K562 (cell line): Measurements from ENCODE around the gene TOR3A. TPM values are rescaled to one million over a fixed set of nuclear protein-coding genes. Genes with fewer than 3 reads are reported as not detected.

ENCODE experiments used
- CREM ChIP-seq: IDR thresholded peaks from 2 replicates; pipeline ENCODE4 v1.6.1; 2014; ENCODE audit warnings: antibody characterized with exemption, low read depth
- CXXC5 ChIP-seq: fragments of 250-450 bp; sonication (Bioruptor Pico); IDR thresholded peaks from 2 replicates; pipeline ENCODE4 v1.8.0; 2022; ENCODE audit warnings: inconsistent platforms, mild to moderate bottlenecking, moderate library complexity
- HEY1 ChIP-seq: fragments of 250-450 bp; sonication (Bioruptor Pico); IDR thresholded peaks from 2 replicates; pipeline ENCODE4 v1.5.0; 2020; ENCODE audit warnings: mild to moderate bottlenecking, moderate library complexity, borderline replicate concordance
- JUN ChIP-seq, 2 experiments: sonication (generic) in 1 of 2; formaldehyde crosslinking in 1 of 2; IDR thresholded peaks; 2 replicates each; pipeline versions ENCODE4 v1.6.1 to v1.8.0; 2012 to 2022; ENCODE audit warnings: borderline replicate concordance in 2 of 2, mild to moderate bottlenecking in 2 of 2, improper control_type of control experiment in 1 of 2, low read depth in 1 of 2, low read length in 1 of 2, missing genetic modification reagents in 1 of 2
- MAZ ChIP-seq, 2 experiments: fragments of 450-650 bp in 1 of 2; sonication (generic) in 1 of 2; formaldehyde crosslinking; IDR thresholded peaks in 1 of 2; conservative IDR thresholded peaks in 1 of 2; 2 replicates each; pipeline versions ENCODE4 v1.4.0 to v1.5.0; 2020; ENCODE audit warnings: mild to moderate bottlenecking in 1 of 2, missing genetic modification reagents in 1 of 2
- MYC ChIP-seq, 2 experiments: fragments of 250-450 bp in 1 of 2; sonication (Bioruptor Pico) in 1 of 2; IDR thresholded peaks; 2 replicates each; pipeline versions ENCODE4 v1.5.1 to v1.6.1; 2012 to 2021; ENCODE audit warnings: low read depth in 2 of 2, borderline replicate concordance in 1 of 2, improper control_type of control experiment in 1 of 2, low read length in 1 of 2, mild to moderate bottlenecking in 1 of 2, moderate library complexity in 1 of 2
- NFATC3 ChIP-seq: fragments of 450-650 bp; IDR thresholded peaks from 2 replicates; pipeline ENCODE4 v1.6.1; 2017; ENCODE audit warnings: mild to moderate bottlenecking
- NFE2 ChIP-seq: IDR thresholded peaks from 2 replicates; pipeline ENCODE4 v1.6.1; 2014; ENCODE audit warnings: antibody characterized with exemption, low read depth
- SETDB1 ChIP-seq: IDR thresholded peaks from one replicate; pipeline ENCODE4 v1.6.1; 2012; ENCODE audit warnings: low read length, control low read depth, inconsistent platforms
- TBP ChIP-seq: optimal IDR thresholded peaks from 2 replicates; pipeline ENCODE3; 2011; ENCODE audit warnings: low read depth, low read length, improper control_type of control experiment
- ZNF282 ChIP-seq: sonication (generic); formaldehyde crosslinking; IDR thresholded peaks from 2 replicates; pipeline ENCODE4 v1.8.1; 2023; ENCODE audit warnings: missing genetic modification reagents
- ZNF316 ChIP-seq: fragments of 450-650 bp; IDR thresholded peaks from 2 replicates; pipeline ENCODE4 v1.6.1; 2016
- ZNF431 ChIP-seq: sonication (generic); formaldehyde crosslinking; IDR thresholded peaks from 2 replicates; pipeline ENCODE4 v1.8.0; 2022; ENCODE audit warnings: mild to moderate bottlenecking, missing genetic modification reagents
- ZSCAN29 ChIP-seq: fragments of 450-650 bp; IDR thresholded peaks from 2 replicates; pipeline ENCODE4 v1.6.1; 2017
- polyA plus RNA-seq, 8 experiments: library from polyadenylated mRNA; depleted of rRNA in 4 of 8; stranded (reverse) in 5 of 8; unstranded in 3 of 8; fragments of >200 nt; fragmentation: Nextera tagmentation in 2 of 8; fragmentation: Illumina TruSeq in 1 of 8; extraction: Ambion mirVana in 2 of 8; extraction: Trizol in 1 of 8; gene quantifications; 2 replicates each; pipeline versions ENCODE4 v1.2.1 to v1.2.3, GENCODE V29; 2011 to 2014; ENCODE audit warnings: inconsistent platforms in 1 of 8, missing spikeins in 1 of 8
- total RNA-seq, 7 experiments: library from RNA; depleted of rRNA in 6 of 7; stranded (reverse); fragments of >200 nt in 6 of 7; fragmentation: Illumina TruSeq in 2 of 7; extraction: Trizol in 2 of 7; gene quantifications; 2 replicates each; pipeline versions ENCODE4 v1.2.1 to v1.2.3, GENCODE V29; 2011 to 2021; ENCODE audit warnings: low replicate concordance in 1 of 7
- TF ChIP-seq, protein P1 (sequence below): fragments of 250-450 bp; sonication (Bioruptor Pico); IDR thresholded peaks from 2 replicates; pipeline ENCODE4 v1.5.0; 2021
- TF ChIP-seq, protein P2 (sequence below): fragments of 450-650 bp; formaldehyde crosslinking; IDR thresholded peaks from 2 replicates; pipeline ENCODE4 v1.4.0; 2020; ENCODE audit warnings: mild to moderate bottlenecking, moderate library complexity
- TF ChIP-seq, protein P3 (sequence below): fragments of 450-650 bp; IDR thresholded peaks from 2 replicates; pipeline ENCODE4 v1.6.1; 2016; ENCODE audit warnings: missing biosample characterization, missing genetic modification characterization
- TF ChIP-seq, protein P4 (sequence below): fragments of 450-650 bp; IDR thresholded peaks from 2 replicates; pipeline ENCODE4 v1.6.1; 2016; ENCODE audit warnings: low read depth, mild to moderate bottlenecking, moderate library complexity
- TF ChIP-seq, protein P5 (sequence below): fragments of 250-450 bp; sonication (Bioruptor Pico); IDR thresholded peaks from 2 replicates; pipeline ENCODE4 v1.4.0; 2020; ENCODE audit warnings: mild to moderate bottlenecking
- TF ChIP-seq, protein P6 (sequence below): fragments of 200-400 bp; formaldehyde crosslinking; IDR thresholded peaks from 2 replicates; pipeline ENCODE4 v1.6.1; 2017; ENCODE audit warnings: mild to moderate bottlenecking, low read depth, low read length, moderate library complexity

Gene TOR3A
- total and polyA plus RNA-seq, 9 of the 15 experiments (the other 6 are each of a cell fraction or from before 2014, with no cell fraction given): 7.9 to 94.5 (median 39.7) TPM

DNA sequence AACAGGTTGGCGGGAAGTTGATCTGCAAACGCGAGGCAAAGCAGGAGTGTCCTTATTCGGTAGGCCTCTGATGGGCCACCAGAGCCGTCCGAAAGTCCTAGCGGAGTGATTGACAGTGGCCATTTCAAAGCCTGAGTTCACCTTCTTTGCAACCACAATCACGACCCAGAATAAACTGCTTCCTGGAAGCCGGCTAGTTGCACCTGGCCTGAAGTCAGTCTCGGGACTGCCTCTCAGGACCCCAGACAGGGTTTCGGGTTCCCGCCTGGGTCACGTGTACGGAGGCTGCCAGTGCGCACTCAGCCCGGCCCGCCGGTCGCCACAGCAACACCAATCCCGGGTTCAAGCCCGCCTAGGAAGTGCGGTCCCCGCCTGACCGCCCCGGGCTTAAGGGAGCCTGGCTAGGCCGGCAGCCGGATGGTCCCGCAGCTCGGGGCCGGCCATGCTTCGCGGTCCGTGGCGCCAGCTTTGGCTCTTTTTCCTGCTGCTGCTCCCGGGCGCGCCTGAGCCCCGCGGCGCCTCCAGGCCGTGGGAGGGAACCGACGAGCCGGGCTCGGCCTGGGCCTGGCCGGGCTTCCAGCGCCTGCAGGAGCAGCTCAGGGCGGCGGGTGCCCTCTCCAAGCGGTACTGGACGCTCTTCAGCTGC, at the start of gene TOR3A (continued):
- TF ChIP-seq ZSCAN29: no peak
- TF ChIP-seq CXXC5 (CRISPR knock-in tag): peak; percentile 87
- TF ChIP-seq ZNF316: no peak
- TF ChIP-seq, protein P1, sequence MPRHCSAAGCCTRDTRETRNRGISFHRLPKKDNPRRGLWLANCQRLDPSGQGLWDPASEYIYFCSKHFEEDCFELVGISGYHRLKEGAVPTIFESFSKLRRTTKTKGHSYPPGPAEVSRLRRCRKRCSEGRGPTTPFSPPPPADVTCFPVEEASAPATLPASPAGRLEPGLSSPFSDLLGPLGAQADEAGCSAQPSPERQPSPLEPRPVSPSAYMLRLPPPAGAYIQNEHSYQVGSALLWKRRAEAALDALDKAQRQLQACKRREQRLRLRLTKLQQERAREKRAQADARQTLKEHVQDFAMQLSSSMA (CRISPR knock-in tag): no peak
- peak; percentile 66 for TF ChIP-seq TBP
- peak; percentile 54; the same call in 1 of the 2 replicates for TF ChIP-seq ZNF431 (CRISPR knock-in tag)
- TF ChIP-seq NFATC3: no peak
- TF ChIP-seq ZNF282 (CRISPR knock-in tag): 0 out of 2 replicates have a peak, but pooled peaks have one; percentile 83
- TF ChIP-seq, protein P2, sequence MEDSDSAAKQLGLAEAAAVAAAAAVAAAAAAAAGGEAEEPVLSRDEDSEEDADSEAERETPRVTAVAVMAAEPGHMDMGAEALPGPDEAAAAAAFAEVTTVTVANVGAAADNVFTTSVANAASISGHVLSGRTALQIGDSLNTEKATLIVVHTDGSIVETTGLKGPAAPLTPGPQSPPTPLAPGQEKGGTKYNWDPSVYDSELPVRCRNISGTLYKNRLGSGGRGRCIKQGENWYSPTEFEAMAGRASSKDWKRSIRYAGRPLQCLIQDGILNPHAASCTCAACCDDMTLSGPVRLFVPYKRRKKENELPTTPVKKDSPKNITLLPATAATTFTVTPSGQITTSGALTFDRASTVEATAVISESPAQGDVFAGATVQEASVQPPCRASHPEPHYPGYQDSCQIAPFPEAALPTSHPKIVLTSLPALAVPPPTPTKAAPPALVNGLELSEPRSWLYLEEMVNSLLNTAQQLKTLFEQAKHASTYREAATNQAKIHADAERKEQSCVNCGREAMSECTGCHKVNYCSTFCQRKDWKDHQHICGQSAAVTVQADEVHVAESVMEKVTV (CRISPR knock-in tag): no peak
- TF ChIP-seq MYC (IDR thresholded peaks at IDR 0.05; ENCODE audit: low read depth, low read length): peak; percentile 63; the same call in 1 of the 2 replicates
- TF ChIP-seq MYC (CRISPR knock-in tag; IDR thresholded peaks at IDR 0.05; ENCODE audit: borderline replicate concordance, low read depth): no peak
- no peak for TF ChIP-seq SETDB1
- TF ChIP-seq, protein P3, sequence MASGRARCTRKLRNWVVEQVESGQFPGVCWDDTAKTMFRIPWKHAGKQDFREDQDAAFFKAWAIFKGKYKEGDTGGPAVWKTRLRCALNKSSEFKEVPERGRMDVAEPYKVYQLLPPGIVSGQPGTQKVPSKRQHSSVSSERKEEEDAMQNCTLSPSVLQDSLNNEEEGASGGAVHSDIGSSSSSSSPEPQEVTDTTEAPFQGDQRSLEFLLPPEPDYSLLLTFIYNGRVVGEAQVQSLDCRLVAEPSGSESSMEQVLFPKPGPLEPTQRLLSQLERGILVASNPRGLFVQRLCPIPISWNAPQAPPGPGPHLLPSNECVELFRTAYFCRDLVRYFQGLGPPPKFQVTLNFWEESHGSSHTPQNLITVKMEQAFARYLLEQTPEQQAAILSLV (tag): no peak
- TF ChIP-seq HEY1: no peak
- TF ChIP-seq, protein P4, sequence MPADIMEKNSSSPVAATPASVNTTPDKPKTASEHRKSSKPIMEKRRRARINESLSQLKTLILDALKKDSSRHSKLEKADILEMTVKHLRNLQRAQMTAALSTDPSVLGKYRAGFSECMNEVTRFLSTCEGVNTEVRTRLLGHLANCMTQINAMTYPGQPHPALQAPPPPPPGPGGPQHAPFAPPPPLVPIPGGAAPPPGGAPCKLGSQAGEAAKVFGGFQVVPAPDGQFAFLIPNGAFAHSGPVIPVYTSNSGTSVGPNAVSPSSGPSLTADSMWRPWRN: 0 out of 2 replicates have a peak, but pooled peaks have one; percentile 44
- no peak for TF ChIP-seq NFE2
- TF ChIP-seq, protein P5, sequence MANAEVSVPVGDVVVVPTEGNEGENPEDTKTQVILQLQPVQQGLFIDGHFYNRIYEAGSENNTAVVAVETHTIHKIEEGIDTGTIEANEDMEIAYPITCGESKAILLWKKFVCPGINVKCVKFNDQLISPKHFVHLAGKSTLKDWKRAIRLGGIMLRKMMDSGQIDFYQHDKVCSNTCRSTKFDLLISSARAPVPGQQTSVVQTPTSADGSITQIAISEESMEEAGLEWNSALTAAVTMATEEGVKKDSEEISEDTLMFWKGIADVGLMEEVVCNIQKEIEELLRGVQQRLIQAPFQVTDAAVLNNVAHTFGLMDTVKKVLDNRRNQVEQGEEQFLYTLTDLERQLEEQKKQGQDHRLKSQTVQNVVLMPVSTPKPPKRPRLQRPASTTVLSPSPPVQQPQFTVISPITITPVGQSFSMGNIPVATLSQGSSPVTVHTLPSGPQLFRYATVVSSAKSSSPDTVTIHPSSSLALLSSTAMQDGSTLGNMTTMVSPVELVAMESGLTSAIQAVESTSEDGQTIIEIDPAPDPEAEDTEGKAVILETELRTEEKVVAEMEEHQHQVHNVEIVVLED (CRISPR knock-in tag): no peak
- TF ChIP-seq JUN (IDR thresholded peaks at IDR 0.05; ENCODE audit: borderline replicate concordance, low read depth, low read length): 0 out of 2 replicates have a peak, but pooled peaks have one; percentile 14
- TF ChIP-seq JUN (CRISPR knock-in tag; IDR thresholded peaks at IDR 0.05; ENCODE audit: borderline replicate concordance): no peak
- TF ChIP-seq MAZ (CRISPR knock-in tag; conservative IDR thresholded peaks at IDR 0.05 in 1 of 2, IDR thresholded peaks at IDR 0.05 in 1 of 2): peak in 1 of 2 experiments; percentile 56; a peak in 2 of 4 replicates
- no peak for TF ChIP-seq CREM
- TF ChIP-seq, protein P6, sequence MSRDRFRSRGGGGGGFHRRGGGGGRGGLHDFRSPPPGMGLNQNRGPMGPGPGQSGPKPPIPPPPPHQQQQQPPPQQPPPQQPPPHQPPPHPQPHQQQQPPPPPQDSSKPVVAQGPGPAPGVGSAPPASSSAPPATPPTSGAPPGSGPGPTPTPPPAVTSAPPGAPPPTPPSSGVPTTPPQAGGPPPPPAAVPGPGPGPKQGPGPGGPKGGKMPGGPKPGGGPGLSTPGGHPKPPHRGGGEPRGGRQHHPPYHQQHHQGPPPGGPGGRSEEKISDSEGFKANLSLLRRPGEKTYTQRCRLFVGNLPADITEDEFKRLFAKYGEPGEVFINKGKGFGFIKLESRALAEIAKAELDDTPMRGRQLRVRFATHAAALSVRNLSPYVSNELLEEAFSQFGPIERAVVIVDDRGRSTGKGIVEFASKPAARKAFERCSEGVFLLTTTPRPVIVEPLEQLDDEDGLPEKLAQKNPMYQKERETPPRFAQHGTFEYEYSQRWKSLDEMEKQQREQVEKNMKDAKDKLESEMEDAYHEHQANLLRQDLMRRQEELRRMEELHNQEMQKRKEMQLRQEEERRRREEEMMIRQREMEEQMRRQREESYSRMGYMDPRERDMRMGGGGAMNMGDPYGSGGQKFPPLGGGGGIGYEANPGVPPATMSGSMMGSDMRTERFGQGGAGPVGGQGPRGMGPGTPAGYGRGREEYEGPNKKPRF: no peak
